GM12872 (cell line): Measurements from ENCODE around the gene ACTL6A.

ENCODE experiments used
- TF ChIP-seq, protein P1 (sequence below): IDR thresholded peaks from 3 replicates; pipeline ENCODE4 v1.5.1; 2011; ENCODE audit warnings: low read depth, mild to moderate bottlenecking, low read length, moderate library complexity; ENCODE audit not compliant: insufficient read depth

Gene ACTL6A

DNA sequence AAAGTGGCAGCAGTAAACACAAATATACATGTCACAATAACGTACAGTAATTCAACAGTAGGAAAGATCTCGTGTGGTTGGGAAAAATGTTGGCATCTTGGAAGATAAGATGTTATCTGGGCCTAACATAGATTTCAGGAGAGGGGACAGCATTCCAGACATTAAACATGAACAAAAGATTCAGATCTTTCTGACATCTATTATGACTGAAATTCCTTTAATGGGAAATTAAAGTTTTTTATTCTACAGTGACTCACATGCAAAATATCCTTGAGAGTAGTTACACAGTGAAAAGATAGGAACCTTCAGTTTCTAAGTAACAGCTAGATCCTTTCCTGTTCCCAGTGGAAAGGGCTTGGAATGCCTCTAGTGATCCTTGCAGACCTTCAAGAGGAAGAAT lies 51.1 kb downstream of the ACTL6A start:
- TF ChIP-seq, protein P1, sequence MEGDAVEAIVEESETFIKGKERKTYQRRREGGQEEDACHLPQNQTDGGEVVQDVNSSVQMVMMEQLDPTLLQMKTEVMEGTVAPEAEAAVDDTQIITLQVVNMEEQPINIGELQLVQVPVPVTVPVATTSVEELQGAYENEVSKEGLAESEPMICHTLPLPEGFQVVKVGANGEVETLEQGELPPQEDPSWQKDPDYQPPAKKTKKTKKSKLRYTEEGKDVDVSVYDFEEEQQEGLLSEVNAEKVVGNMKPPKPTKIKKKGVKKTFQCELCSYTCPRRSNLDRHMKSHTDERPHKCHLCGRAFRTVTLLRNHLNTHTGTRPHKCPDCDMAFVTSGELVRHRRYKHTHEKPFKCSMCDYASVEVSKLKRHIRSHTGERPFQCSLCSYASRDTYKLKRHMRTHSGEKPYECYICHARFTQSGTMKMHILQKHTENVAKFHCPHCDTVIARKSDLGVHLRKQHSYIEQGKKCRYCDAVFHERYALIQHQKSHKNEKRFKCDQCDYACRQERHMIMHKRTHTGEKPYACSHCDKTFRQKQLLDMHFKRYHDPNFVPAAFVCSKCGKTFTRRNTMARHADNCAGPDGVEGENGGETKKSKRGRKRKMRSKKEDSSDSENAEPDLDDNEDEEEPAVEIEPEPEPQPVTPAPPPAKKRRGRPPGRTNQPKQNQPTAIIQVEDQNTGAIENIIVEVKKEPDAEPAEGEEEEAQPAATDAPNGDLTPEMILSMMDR, result no peak

DNA sequence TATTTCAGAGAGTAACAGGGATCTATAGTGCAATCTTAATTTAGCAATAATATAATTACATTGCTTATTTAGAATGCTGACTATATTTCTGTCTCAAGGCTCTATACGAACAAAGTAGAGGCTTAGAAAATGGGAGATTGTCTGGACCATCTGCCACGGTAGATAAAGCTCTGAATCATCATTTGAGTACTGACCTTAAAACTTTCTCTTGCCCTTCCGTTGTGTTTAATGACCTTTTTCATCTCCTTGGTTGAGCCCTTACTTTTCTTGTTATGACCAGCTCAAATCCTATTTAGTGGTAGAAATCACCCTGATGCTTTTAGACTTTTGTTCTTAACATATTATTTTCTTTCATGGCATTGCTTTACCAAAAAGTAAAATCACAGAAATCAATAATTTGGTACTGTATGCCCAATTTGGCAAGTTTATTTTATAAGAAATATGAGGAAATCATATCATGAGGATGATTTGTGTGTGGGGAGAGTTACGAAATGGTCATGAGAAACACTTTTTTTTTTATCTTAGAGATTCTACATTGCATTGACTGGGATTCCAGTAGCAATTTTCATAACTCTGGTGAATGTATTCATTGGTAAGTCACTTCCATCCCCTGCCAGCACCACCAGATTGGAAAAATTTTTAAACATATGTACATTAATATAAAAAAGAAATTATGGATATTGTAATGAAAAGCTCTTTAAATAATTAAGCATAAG lies 52.9 kb downstream of the ACTL6A start:
- TF ChIP-seq, protein P1, result no peak

GRCh38 chr3:179622023-179622422 lies 59.3 kb downstream of the ACTL6A start:
- TF ChIP-seq, protein P1, result no peak

- TF ChIP-seq, protein P1, result no peak
Observed at GRCh38 chr3:179624451-179624850, 61.7 kb downstream of the ACTL6A start.

- TF ChIP-seq, protein P1, result no peak
Observed at GRCh38 chr3:179630753-179631451, 68.2 kb downstream of the ACTL6A start.
